Embryonic facial prominence (tissue), 1 donor: ENCODE data around the gene CLK3.
"Not testable (repeated sequence)": the region's sequence is repeated elsewhere in the genome, so short reads cannot be mapped to it uniquely, and the experiment has no call there.

ENCODE experiments used
- DNase-seq: peaks from one replicate; pipeline ENCODE4 v3.0.0-alpha.2; 2016; ENCODE audit errors: extremely low spot score

The CLK3 gene

GRCh38 chr15:74642348-74642733, 26.7 kb downstream of the CLK3 start:
- no peak for DNase-seq

GRCh38 chr15:74642734-74643664, 27.4 kb downstream of the CLK3 start:
- DNase-seq: peak; percentile 7

- no peak for DNase-seq
These were observed 28.1 kb downstream of the CLK3 start for GRCh38 chr15:74643665-74644204.

- no peak for DNase-seq
These were observed 30.8 kb downstream of the CLK3 start for GRCh38 chr15:74646480-74646879.

- no peak for DNase-seq
These were observed 32.6 kb downstream of the CLK3 start for GRCh38 chr15:74648051-74648842.

- no peak for DNase-seq
These were observed 35.7 kb downstream of the CLK3 start for GRCh38 chr15:74651242-74651741.

GRCh38 chr15:74653426-74654102, 37.9 kb downstream of the CLK3 start:
- DNase-seq: no peak

GRCh38 chr15:74655424-74655823, 39.8 kb downstream of the CLK3 start:
- no peak for DNase-seq

GRCh38 chr15:74656935-74657535, 41.4 kb downstream of the CLK3 start:
- DNase-seq: no peak

- DNase-seq: no peak
These were observed 42.2 kb downstream of the CLK3 start for GRCh38 chr15:74657846-74658245.

- not testable (repeated sequence) for DNase-seq
These were observed 45.6 kb downstream of the CLK3 start for GRCh38 chr15:74661280-74661679.

GRCh38 chr15:74662064-74662860, 46.6 kb downstream of the CLK3 start:
- no peak for DNase-seq

GRCh38 chr15:74663303-74664027, 47.8 kb downstream of the CLK3 start:
- DNase-seq: no peak

- DNase-seq: no peak
These were observed 48.5 kb downstream of the CLK3 start for GRCh38 chr15:74664028-74664616.

- DNase-seq: no peak
These were observed 49.0 kb downstream of the CLK3 start for GRCh38 chr15:74664670-74665069.

GRCh38 chr15:74667975-74668374, 52.3 kb downstream of the CLK3 start:
- no peak for DNase-seq

- DNase-seq: no peak
These were observed 54.0 kb downstream of the CLK3 start for GRCh38 chr15:74669627-74670026.

GRCh38 chr15:74674161-74674560, 58.5 kb downstream of the CLK3 start:
- DNase-seq: no peak

- no peak for DNase-seq
These were observed 61.2 kb downstream of the CLK3 start for GRCh38 chr15:74676801-74677200.
